Measurements from ENCODE around the gene PRUNE2.

Gene PRUNE2

GRCh38 chr9:76898786-76899185 lies 7.1 kb downstream of the PRUNE2 start:
- DNase-seq (ENCODE audit: low spot score), result no peak

- DNase-seq (ENCODE audit: low spot score), result no peak
These were observed 7.9 kb downstream of the PRUNE2 start for GRCh38 chr9:76897804-76898525.

DNA sequence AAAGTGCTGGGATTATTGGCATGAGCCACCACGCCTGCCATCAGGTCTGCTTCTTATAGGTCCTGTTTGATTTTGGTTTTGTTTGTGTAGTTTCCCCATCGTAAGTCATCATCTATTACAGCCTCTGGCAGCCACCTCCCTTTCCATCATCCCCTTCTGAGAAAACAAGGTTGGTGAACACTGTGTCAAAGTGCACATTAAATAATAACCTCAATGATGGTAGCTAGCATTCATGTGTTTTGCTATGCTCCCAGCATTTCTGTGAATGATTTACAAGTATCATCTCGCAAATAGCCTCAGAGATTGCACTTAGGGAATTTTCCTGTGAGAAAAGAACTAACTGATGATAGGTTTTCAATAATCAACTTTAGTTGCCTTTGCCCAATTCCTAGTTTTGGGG lies 9.9 kb downstream of the PRUNE2 start:
- no peak for DNase-seq (ENCODE audit: low spot score)

- DNase-seq (ENCODE audit: low spot score), result no peak
These were observed 10.7 kb downstream of the PRUNE2 start for GRCh38 chr9:76895186-76895585.

GRCh38 chr9:76894198-76894597 lies 11.7 kb downstream of the PRUNE2 start:
- DNase-seq (ENCODE audit: low spot score), result no peak

GRCh38 chr9:76893395-76893932 lies 12.4 kb downstream of the PRUNE2 start:
- DNase-seq (ENCODE audit: low spot score), result no peak

GRCh38 chr9:76891874-76892273 lies 14.0 kb downstream of the PRUNE2 start:
- DNase-seq (ENCODE audit: low spot score), result no peak

GRCh38 chr9:76891279-76891678 lies 14.6 kb downstream of the PRUNE2 start:
- DNase-seq (ENCODE audit: low spot score), result no peak

- DNase-seq (ENCODE audit: low spot score), result peak; percentile 35
These were observed 18.0 kb downstream of the PRUNE2 start for GRCh38 chr9:76887951-76888350.

- DNase-seq (ENCODE audit: low spot score), result no peak
These were observed 18.7 kb downstream of the PRUNE2 start for GRCh38 chr9:76887003-76887821.

DNA sequence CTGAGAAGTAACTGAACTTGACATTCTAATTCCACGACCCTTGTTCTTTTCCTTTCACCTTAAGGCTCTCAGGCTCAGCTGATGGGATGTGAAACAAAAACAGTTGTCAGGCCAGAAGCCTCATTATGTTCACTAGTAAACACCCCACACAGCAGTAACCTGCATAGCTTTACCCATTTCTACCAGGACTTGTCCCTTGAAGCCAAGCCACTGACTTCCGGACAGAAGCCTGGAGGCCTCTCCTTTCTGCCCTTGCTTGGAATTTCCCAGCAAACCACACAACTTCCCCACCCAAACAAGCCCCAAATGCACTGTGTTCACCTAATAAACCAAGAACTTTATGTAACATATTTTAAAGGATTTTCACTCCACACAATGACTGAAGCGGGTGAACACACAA lies 19.6 kb downstream of the PRUNE2 start:
- no peak for DNase-seq (ENCODE audit: low spot score)

DNA sequence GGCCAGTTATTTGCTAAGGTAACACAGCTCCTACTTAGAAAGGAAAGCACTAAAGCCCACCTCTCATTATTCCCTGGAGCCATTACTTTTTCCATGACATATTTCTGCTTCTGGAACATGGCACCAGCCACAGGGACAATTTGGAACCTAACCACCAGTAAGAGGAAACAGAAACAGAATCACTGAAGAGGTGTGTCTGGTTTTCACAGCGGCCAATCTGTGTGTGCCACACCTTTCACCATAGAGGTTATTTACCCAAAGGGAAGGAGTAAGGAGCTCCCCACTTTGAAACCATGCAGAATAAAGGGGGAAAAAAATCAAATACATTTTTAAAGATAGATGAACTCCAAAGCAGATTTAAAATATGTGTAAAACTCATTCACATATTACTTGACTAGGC lies 21.1 kb downstream of the PRUNE2 start:
- DNase-seq (ENCODE audit: low spot score), result no peak

DNA sequence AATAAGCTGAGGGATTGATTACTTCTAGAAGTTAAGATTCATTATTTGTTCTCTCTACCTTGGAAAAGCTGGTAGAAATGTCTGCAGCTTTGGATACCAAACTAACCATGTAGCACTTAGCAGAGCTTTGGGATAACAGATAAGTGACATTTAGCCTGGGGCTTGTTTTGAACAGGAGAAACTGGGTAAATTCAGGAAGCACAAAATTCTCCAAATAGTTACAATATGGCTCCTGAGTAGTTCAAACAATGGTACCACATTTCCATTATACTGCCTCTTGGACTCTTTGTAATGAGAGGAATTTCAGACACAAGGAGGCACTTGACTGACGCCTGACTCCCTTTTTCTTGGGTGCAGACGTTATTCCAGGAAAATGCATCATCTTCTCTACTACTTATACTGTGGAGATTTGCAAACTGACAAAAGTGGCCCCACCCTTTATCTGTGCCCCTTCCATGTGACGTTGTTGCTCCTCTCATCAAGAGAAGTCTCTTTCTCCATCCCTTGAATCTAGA lies 22.5 kb downstream of the PRUNE2 start:
- no peak for DNase-seq (ENCODE audit: low spot score)

- no peak for DNase-seq (ENCODE audit: low spot score)
These were observed 23.2 kb downstream of the PRUNE2 start for GRCh38 chr9:76882686-76883085.

DNA sequence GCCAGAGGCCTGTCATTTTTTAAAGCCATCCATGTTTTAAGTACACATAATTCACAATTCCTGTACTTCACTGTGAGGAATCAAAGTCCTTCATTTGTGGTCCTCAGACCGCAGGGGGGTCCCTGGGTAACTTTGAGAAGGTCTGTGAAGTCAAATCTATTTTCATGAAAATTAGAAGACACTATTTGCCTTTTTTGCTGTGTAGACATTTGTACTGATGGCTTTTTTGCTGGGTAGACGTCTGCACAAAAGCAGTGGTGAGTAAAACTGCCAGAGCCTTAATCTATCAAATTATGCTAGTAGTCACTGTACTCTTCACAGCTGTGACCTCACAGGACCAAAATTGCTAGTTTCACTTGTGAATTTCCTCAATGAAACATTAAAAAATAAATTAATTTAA lies 25.7 kb downstream of the PRUNE2 start:
- DNase-seq (ENCODE audit: low spot score), result no peak

- no peak for DNase-seq (ENCODE audit: low spot score)
These were observed 27.0 kb downstream of the PRUNE2 start for GRCh38 chr9:76878933-76879332.

DNA sequence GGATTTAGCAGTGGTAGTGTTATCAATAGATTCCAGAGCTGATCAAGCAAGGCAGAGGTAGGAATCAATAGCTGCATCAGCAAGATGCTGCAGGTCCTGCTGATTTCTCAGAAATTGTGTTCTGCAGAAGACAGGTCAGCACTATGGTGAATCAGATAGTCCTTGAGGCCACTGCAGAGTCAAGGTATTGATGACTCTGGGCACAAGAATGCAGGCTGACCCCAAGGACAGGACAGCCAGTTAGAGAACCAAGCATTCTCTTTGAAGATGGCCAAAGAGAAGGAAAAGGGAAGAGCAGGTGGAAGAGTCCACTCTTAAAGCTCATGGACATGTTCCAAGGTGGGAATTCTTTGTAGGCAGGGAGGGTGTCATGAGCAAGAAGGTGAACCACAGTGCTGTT lies 28.0 kb downstream of the PRUNE2 start:
- no peak for DNase-seq (ENCODE audit: low spot score)

DNA sequence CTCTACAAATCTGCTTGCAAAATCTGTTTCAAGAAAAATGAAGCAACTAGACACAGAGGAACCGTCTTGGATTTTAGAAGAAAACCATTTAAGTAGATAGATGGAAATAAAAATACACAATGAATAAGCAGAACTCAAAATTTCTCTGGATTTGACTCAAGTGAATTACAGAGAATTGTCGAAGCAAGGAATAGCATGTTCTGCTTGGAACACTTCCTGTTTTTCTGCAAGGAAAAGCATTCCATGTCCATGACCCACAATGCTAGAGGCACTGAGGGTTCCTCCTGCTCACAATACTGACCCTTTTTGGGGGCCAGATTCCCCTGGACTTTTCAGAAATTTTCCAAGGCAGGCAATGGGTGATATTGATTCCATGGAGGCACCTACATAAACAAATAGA lies 29.8 kb downstream of the PRUNE2 start:
- DNase-seq (ENCODE audit: low spot score), result no peak

DNA sequence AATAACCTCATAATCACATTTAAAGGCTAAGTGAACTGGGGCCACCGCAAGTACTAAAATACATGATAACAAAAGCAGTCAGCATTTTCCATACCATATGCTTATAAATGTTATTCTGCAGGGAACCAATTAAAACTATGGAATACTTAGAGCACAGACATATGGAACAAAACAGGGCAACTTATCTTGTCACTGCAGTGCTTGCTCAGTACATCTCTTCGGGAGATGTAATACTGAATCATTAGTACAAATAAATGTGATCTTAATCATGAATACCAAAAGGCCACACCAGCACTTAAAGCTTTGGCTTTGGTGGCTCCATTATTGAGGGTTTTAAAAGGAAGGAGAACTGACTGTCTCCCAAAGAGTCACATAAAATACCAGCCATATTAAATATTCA lies 32.1 kb downstream of the PRUNE2 start:
- no peak for DNase-seq (ENCODE audit: low spot score)

GRCh38 chr9:76873056-76873792 lies 32.7 kb downstream of the PRUNE2 start:
- DNase-seq (ENCODE audit: low spot score), result peak; percentile 29

DNA sequence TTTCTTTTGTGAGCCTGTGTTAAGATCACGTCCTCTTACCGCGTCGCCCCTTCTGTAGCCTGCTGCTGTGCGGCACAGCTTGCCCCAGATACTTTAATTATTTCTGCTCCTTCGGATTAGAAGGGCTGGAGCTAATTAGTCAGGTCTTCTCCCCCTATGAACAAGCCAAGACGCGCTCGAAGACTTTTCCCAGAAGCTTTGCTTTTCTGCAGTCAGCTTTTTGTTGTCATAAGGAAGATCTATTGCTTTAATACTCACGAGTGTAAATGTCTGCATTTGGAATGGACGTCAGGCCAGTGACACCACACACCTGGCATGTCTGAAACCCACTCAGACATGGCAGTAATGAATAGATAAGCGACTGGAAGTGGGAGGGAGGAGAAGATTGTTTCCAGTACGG lies 37.0 kb downstream of the PRUNE2 start:
- no peak for DNase-seq (ENCODE audit: low spot score)

- DNase-seq (ENCODE audit: low spot score), result peak; percentile 26
These were observed 39.2 kb downstream of the PRUNE2 start for GRCh38 chr9:76866689-76867088.
